NCI-H1417 (cell line): ENCODE measurements around the gene UBE2D1.
"Not testable (repeated sequence)": the region's sequence is repeated elsewhere in the genome, so short reads cannot be mapped to it uniquely, and the experiment has no call there.

ENCODE experiments used
- DNase-seq, 3 experiments: peaks; one replicate each; lab custom pipeline; 2025; lab: John Stamatoyannopoulos, UW

The UBE2D1 gene

DNA sequence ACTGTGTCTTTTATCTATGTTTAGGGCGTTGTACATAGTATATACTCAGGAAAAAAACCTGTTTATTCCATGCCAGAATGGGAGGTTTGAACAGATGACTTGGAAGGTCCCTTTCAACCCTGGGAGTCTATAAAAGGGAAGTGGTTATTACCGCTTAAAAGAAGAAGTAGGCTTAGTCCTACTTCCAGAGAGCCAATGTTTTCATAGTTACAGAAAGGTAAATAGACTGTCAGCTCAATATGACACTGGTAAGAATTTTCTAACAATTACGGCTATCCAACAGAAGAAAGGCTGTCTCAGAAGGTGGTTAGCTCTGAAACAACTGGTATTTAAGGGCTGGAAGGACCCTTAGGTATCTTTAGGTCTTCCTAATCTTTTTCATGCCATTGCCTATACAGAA lies 49.3 kb downstream of the UBE2D1 start:
- peak in 1 of 3 experiments; percentile 41 for DNase-seq

GRCh38 chr10:58384544-58384998 lies 49.8 kb downstream of the UBE2D1 start:
- DNase-seq, result peak in 1 of 3 experiments; percentile 26

- peak; percentile 78 to 92 (median 85) for DNase-seq
These were observed 50.4 kb downstream of the UBE2D1 start, which contains the start of gene TFAM for GRCh38 chr10:58384999-58385783. TSS of gene TFAM (plus strand) at chr10:58385410. CDS start at chr10:58385548, 138 bp downstream.

- peak in 1 of 3 experiments; percentile 60 for DNase-seq
These were observed 50.9 kb downstream of the UBE2D1 start for GRCh38 chr10:58385784-58386112.

DNA sequence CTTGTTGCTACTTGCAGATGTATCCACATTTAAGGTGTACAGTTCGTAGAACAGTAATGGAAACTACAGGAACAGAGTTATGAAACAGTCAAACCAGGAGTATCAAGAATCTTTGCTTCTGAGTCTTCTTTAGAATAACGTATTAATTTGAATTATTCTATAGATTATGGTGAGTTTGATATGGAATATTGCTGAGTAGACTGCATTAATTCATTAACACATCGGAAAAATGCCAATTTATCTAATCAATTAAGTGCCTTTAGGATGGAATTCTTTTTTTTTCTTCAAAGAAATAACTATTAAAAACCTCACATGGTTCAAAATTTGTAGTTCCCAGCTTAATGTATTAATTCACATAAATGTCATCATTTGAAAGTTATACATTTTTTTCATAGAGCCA lies 54.2 kb downstream of the UBE2D1 start:
- DNase-seq, result no peak

DNA sequence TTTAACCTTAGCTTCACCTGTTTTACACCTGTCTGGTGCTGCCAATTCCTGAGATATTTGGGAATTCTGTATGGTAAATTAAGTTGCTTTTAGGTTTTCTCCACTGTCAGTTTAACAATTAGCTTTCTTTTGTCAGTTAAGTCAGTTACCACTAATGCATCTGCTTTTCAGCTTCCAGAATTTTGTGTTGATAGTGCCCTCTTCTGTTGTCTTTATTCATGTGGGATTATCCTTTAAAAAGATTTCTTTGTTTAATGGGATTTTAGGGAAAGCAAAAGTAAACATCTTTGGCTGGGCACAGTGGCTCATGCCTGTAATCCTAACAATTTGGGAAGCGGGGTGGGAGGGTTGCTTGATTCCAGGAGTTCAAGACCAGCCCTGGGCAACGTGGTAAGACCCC lies 58.5 kb downstream of the UBE2D1 start:
- no peak for DNase-seq

DNA sequence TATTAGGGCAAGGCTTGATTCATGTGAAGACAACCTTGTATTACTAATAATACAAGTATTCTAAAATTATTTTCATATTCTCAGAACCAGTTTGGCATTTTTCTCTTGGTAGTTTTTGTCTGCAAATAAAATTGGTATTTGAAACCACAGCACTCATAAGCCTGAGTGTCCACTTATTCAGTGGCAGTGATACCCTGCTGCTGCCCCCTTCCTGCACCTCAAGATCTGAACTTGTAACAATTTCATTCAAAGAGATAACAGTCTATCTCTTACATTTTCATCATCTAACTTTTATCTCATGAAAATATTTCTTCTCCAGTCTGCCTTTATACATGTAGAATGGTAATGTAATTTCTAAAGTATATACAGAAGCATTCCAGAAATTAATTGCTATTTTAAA lies 59.7 kb downstream of the UBE2D1 start:
- DNase-seq, result no peak

- no peak for DNase-seq
These were observed 61.3 kb downstream of the UBE2D1 start for GRCh38 chr10:58396057-58396456.

- DNase-seq, result no peak
These were observed 63.0 kb downstream of the UBE2D1 start for GRCh38 chr10:58397830-58398229.

DNA sequence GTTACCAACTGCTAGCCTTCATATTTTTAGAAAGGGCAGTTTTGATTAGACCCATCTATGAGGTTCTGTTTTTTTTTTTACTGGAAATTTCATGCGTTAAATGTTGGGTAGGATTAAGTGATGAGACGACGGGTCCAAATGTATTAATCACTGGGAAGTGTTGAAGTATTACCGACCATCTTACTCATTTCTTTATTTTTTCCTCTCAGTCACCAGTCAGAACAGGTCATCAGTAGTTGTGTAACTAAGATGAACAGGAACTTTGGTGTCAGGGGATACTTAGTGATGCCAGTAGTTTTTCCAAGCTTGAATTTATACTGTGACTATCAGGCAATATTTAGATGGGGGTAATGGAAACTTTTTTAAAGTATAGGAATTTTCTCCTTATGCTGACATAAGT lies 64.6 kb downstream of the UBE2D1 start:
- no peak for DNase-seq

DNA sequence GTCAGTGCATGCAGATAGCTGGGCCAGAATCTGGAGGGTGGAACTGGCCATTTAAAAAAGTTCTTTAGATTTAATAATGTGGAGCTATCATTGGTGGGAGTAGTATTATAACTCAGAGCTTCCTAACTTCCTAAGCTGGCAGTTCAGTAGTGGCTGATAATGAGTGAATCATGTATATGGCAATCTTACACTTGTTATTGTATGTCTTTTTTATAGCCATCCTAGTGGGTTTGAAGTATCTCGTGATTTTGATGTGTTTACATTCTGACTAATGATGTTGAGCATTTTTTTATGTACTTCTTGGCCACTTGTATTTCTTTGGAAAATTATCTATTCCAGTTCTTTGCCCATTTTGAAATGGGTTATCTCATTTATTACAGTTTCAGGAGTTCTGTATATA lies 65.8 kb downstream of the UBE2D1 start:
- DNase-seq, result no peak

DNA sequence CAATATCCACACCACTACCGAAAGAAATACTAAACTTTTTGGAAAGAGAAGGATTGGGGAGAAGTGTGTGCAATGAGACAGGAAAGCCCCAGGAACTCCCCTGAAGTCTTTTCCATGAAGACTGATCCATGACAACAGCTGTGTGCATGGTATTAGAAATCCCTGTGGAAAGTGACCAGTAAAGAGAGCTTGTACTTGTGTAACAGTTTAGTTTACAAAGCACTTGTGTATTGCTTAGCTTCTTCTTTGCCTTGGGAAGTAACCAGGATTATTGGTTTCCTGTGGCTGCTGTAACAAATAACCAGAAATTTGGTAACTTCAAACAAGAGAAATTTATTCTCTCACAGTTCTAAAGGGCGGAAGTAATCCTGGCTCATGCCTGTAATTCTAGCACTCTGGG lies 69.2 kb downstream of the UBE2D1 start:
- no peak for DNase-seq

GRCh38 chr10:58409956-58410610 lies 75.3 kb downstream of the UBE2D1 start:
- no peak for DNase-seq

DNA sequence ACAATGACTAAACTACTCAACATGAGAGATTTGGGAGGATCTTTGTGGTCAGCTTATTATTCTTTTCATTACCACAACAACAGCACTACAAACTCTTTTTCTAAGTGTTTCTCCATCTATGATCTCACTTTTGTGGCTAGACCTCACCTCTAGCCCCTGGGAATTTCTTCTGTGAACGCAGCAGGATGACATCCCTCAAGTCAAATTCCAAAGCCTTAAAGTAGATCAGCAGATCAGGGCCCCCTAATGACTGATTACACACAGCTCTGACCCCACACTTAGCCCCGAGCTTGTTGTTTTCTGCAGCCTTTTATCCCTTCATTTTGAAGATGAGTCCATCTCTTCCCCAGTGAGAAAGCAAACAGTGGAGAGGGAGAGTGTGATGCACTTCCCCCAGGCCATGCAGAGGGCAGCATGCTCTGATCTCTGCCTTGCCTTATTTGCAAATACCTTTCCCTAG lies 77.7 kb downstream of the UBE2D1 start:
- DNase-seq, result no peak

- DNase-seq, result peak in 1 of 3 experiments; percentile 43
These were observed 79.7 kb downstream of the UBE2D1 start for GRCh38 chr10:58414270-58415041.

DNA sequence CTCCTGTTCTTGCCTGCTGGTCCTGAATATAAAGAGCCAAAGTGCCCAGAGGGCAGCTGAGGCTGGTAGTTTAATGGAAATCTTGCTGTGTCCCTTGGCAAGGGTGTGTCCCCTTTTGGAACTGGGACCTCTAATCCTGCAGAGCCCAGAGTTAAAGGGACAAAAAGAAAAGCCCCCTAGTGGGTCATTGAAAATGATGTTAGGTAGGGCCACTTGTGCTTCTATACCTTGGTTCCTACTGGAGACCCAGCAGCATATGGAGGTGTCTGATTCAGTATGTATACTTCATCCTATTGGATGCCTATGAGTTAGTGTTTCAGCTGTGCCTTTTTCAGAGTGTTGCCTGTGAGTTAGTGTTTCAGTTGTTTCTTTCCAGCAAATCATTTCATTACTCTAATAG lies 81.0 kb downstream of the UBE2D1 start:
- no peak for DNase-seq

GRCh38 chr10:58417902-58418301 lies 83.1 kb downstream of the UBE2D1 start:
- DNase-seq, result not testable (repeated sequence)
